Effector memory CD8-positive, alpha-beta T cell (primary cell): ENCODE data around the gene PLCD3.
"Not testable (repeated sequence)": the region's sequence is repeated elsewhere in the genome, so short reads cannot be mapped to it uniquely, and the experiment has no call there.

Experiments used
- ATAC-seq: fragments of 150-1000 bp; cut with Tn5 transposase; replicated peaks from 2 replicates; pipeline ENCODE4 v1.10.0; 2021; ENCODE audit warnings: mild to moderate bottlenecking, moderate library complexity
- DNase-seq, 3 experiments: peaks; one replicate each; pipeline ENCODE4 v3.0.0; 2021
- H3K27ac Mint-ChIP-seq, 2 donors: one replicate each; pipeline ENCODE4 v1.8.0; 2022; ENCODE audit warnings: mild to moderate bottlenecking in 2 of 2, mixed read lengths in 2 of 2, moderate library complexity in 2 of 2
- H3K27me3 Mint-ChIP-seq, 2 donors: one replicate each; pipeline ENCODE4 v1.8.0; 2022; ENCODE audit warnings: mixed read lengths in 2 of 2
- H3K36me3 Mint-ChIP-seq: one replicate; pipeline ENCODE4 v1.8.0; 2022; ENCODE audit warnings: mild to moderate bottlenecking, moderate library complexity, mixed read lengths; ENCODE audit not compliant: insufficient read depth
- H3K4me1 Mint-ChIP-seq, 2 donors: one replicate each; pipeline ENCODE4 v1.8.0; 2022; ENCODE audit warnings: low read depth in 2 of 2, mixed read lengths in 2 of 2
- H3K4me3 Mint-ChIP-seq, 2 donors: one replicate each; pipeline ENCODE4 v1.8.0; 2022; ENCODE audit warnings: mild to moderate bottlenecking in 2 of 2, mixed read lengths in 2 of 2, moderate library complexity in 2 of 2
- H3K9me3 Mint-ChIP-seq, 2 donors: one replicate each; pipeline ENCODE4 v1.8.0; 2022; ENCODE audit warnings: mixed read lengths in 2 of 2

PLCD3 gene

GRCh38 chr17:45127207-45127547, 5.1 kb downstream of the PLCD3 start:
- DNase-seq, result no peak
- Mint-ChIP-seq H3K36me3 (peaks cover 6% of the 10 kb centered on the region), H3K9me3 (no peaks in the 10 kb centered on the region), H3K4me3 (no peak overlapping the region), H3K27me3 (peaks cover 0 to 12% of the 10 kb centered on the region in 2 donors), H3K4me1 (peaks cover 6% of the 10 kb centered on the region in 2 donors), H3K27ac (peak overlapping the region in 1 of 2 donors; percentile 68)
- ATAC-seq, result no peak

GRCh38 chr17:45125509-45125908, 6.8 kb downstream of the PLCD3 start:
- Mint-ChIP-seq H3K4me3 (no peak overlapping the region), H3K27me3 (peaks cover 0 to 9% of the 10 kb centered on the region in 2 donors), H3K27ac (no peak overlapping the region), H3K4me1 (peaks cover 0 to 6% of the 10 kb centered on the region in 2 donors), H3K9me3 (no peaks in the 10 kb centered on the region), H3K36me3 (no peaks in the 10 kb centered on the region)
- ATAC-seq (no peak), DNase-seq (no peak)

- ATAC-seq, result not testable (repeated sequence)
Measured at GRCh38 chr17:45124797-45125122, 7.6 kb downstream of the PLCD3 start.

GRCh38 chr17:45123930-45124796, 8.2 kb downstream of the PLCD3 start:
- Mint-ChIP-seq H3K27me3 (peaks cover 0 to 8% of the 10 kb centered on the region in 2 donors), H3K27ac (no peak overlapping the region), H3K9me3 (no peaks in the 10 kb centered on the region), H3K36me3 (no peaks in the 10 kb centered on the region), H3K4me1 (peaks cover 0 to 6% of the 10 kb centered on the region in 2 donors), H3K4me3 (no peak overlapping the region)
- DNase-seq (no peak), ATAC-seq (peak; percentile 71)

More at GRCh38 chr17:45124797-45125122, 7.6 kb downstream of the PLCD3 start:
- not testable (repeated sequence) for DNase-seq, H3K4me1 Mint-ChIP-seq, H3K27ac Mint-ChIP-seq, H3K27me3 Mint-ChIP-seq, H3K9me3 Mint-ChIP-seq, H3K4me3 Mint-ChIP-seq, H3K36me3 Mint-ChIP-seq

GRCh38 chr17:45123076-45123770, 9.1 kb downstream of the PLCD3 start:
- H3K27ac Mint-ChIP-seq, result peak overlapping the region in 1 of 2 donors; percentile 54
- ATAC-seq (no peak), DNase-seq (no peak)
- no peaks in the 10 kb centered on the region for H3K36me3 Mint-ChIP-seq
- H3K27me3 Mint-ChIP-seq, result peaks cover 0 to 8% of the 10 kb centered on the region in 2 donors
- H3K4me1 Mint-ChIP-seq, result peaks cover 0 to 6% of the 10 kb centered on the region in 2 donors
- no peak overlapping the region for H3K4me3 Mint-ChIP-seq
- H3K9me3 Mint-ChIP-seq, result no peaks in the 10 kb centered on the region

- Mint-ChIP-seq H3K27me3 (peaks cover 0 to 13% of the 10 kb centered on the region in 2 donors), H3K4me1 (peaks cover 0 to 6% of the 10 kb centered on the region in 2 donors), H3K9me3 (no peaks in the 10 kb centered on the region), H3K27ac (no peak overlapping the region), H3K4me3 (no peak overlapping the region), H3K36me3 (peaks cover 3% of the 10 kb centered on the region)
- ATAC-seq (no peak), DNase-seq (no peak)
Measured at GRCh38 chr17:45121055-45121454, 11.3 kb downstream of the PLCD3 start.

DNA sequence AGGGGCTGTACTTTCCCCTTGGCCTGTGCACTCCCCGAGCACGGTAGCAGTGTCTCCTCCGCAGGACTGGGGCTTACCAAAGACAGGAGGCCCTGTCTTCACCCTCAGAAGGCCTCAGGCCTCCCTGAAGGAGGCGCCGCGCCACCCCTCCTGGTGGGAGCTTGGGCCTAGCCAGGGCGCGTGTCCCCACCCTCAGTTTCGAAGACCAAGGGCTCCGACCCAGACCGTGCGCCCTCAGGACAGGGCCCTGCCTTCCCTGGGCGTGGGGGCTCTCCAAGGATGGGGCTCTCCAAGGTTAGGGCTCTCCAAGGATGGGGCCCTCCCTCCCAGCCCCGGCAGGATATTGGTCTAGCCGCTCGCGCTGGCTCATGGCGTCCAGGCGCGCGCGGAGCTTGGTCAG, 11.8 kb downstream of the PLCD3 start:
- ATAC-seq (no peak), DNase-seq (no peak)
- Mint-ChIP-seq H3K27ac (no peak overlapping the region), H3K4me3 (no peak overlapping the region), H3K9me3 (no peaks in the 10 kb centered on the region), H3K36me3 (peaks cover 3% of the 10 kb centered on the region), H3K27me3 (peaks cover 0 to 18% of the 10 kb centered on the region in 2 donors), H3K4me1 (peaks cover 0 to 6% of the 10 kb centered on the region in 2 donors)

DNA sequence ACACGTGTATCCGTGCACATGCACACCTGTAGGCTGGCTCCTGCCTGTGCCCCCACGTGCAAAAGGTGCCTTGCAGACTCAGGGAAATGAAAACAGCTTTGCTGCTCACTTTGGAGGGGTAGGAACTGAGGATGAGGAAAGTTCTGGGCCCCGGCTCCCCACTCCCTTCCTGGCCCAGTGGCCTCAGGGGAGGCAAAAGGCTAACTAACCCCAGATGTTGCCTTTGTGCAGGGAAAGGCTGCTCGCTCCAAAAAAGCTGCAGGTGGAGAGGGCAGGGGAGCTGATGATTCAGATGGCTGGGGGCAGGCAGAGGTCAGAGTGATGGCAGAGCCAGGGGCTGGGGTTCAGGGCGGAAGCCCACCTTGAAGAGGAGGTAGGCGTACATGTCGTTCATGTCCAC, 12.4 kb downstream of the PLCD3 start:
- DNase-seq (no peak), ATAC-seq (no peak)
- Mint-ChIP-seq H3K4me3 (no peak overlapping the region), H3K27ac (no peak overlapping the region), H3K9me3 (no peaks in the 10 kb centered on the region), H3K36me3 (peaks cover 3% of the 10 kb centered on the region), H3K4me1 (peaks cover 0 to 6% of the 10 kb centered on the region in 2 donors), H3K27me3 (peaks cover 0 to 18% of the 10 kb centered on the region in 2 donors)

DNA sequence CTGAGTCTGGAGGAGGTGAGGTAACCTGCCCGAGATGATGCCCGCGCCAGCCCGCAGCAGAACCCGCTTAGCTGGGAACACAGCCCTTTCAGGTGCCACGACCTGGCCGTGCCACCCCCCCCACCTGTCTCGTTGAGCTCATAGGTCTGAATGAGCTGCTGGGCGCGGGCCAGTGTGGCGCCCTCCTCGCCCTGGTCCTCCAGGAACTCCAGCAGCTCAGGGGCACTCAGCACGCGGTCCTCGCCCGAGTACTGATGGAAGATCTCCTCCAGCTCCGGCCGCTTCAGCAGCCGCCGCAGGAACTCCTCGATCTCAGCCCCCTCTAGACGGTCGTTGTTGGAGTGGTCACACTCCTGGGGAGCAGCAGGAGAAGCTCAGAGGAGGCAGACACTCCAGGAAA, 13.6 kb downstream of the PLCD3 start:
- H3K27ac Mint-ChIP-seq, result no peak overlapping the region
- ATAC-seq, result no peak
- H3K4me3 Mint-ChIP-seq, result no peak overlapping the region
- H3K9me3 Mint-ChIP-seq, result no peaks in the 10 kb centered on the region
- H3K4me1 Mint-ChIP-seq, result no peaks in the 10 kb centered on the region
- H3K27me3 Mint-ChIP-seq, result peaks cover 0 to 18% of the 10 kb centered on the region in 2 donors
- no peak for DNase-seq
- H3K36me3 Mint-ChIP-seq, result peaks cover 3% of the 10 kb centered on the region

DNA sequence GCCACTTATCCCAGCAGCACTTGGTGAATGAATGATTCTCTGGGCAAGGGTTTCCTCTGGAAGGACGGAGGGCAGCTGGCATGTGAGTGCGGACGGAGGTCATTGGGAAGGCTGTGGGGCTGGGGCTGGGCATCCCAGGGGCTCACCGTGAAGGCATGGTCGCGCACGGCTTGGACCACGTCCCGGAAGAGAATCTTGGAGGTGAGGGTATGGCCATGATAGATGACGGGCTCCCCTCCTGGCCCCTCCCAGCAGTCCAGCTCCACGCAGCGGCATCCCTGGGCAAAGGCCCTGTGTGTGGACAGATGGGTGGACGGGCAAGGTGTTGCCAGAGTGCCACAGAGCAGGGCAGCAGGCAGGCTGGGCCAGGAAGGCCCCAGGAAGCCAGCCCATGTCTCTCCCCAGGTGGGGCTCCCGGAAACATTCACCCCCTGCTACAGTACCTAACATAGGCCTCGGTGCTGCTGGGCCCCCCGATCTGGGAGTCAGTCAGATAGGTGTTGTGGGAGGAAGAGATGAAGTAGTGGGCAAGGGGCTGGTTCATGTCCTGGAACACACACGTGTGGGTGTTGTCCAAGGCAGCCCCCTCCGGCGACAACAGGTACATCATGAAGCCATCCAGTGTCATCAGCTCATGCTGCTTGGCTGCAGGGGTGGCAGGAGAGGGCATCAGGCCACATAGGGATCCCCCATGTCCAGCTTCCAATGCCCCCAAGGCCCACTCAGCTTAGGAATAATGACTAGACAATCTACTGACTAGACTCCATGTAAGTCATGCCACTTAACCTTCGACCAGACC, 14.3 kb downstream of the PLCD3 start:
- Mint-ChIP-seq H3K9me3 (no peaks in the 10 kb centered on the region), H3K4me3 (no peak overlapping the region), H3K27me3 (peaks cover 0 to 18% of the 10 kb centered on the region in 2 donors), H3K4me1 (no peaks in the 10 kb centered on the region), H3K27ac (no peak overlapping the region), H3K36me3 (peaks cover 3% of the 10 kb centered on the region)
- no peak for DNase-seq
- no peak for ATAC-seq

DNA sequence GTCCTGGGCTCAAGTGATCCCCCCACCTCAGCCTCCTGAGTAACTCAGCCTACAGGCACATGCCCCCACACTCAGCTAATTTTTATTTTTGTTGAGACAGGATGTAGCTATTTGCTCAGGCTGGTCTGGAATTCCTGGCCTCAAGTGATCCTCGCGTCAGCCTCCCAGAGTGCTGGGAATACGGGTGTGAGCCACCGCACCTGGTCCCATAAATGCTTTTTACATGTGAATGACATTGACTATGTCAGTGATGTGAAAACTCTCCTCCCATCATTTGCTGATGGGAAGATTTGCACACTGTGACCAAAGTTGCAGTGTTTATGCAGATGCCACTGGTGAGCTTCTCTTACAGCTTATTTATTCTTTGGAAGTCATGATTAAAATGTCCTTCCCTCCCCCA, 15.0 kb downstream of the PLCD3 start:
- ATAC-seq, result no peak
- no peak overlapping the region for H3K4me3 Mint-ChIP-seq
- no peak for DNase-seq
- no peak overlapping the region for H3K27ac Mint-ChIP-seq
- H3K27me3 Mint-ChIP-seq, result peaks cover 0 to 18% of the 10 kb centered on the region in 2 donors
- H3K36me3 Mint-ChIP-seq, result peaks cover 3% of the 10 kb centered on the region
- no peaks in the 10 kb centered on the region for H3K4me1 Mint-ChIP-seq
- no peaks in the 10 kb centered on the region for H3K9me3 Mint-ChIP-seq

DNA sequence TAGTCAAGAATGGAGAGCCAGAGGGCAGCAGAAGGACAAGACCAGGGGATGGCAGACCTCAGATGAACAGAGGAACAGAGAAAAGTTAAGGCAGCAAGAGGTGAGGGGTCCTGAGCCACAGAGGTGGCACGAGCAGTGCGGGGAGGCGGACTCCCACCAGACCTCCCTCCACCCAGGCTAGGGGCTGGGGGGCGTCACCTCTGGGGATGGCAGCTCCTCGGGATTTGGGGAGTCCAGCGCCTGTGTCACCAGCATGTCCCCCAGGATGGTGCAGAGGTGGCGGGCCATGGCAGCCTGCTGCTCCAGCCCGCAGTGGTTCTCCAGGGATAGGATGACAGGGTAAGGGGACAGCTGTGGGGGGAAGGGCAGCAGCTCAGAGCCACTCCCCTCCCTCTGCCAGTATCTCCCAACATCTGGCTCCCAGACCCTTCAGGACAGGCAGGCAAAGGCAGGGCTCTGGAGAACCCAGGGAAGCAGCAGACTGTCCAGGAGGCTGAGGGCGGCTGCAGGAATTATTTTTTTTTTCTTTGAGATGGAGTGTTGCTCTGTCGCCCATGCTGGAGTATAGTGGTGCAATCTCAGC, 15.8 kb downstream of the PLCD3 start:
- no peak for ATAC-seq
- H3K27ac Mint-ChIP-seq, result peak overlapping the region; percentile 39 to 57
- no peaks in the 10 kb centered on the region for H3K9me3 Mint-ChIP-seq
- no peak for DNase-seq
- H3K4me1 Mint-ChIP-seq, result no peaks in the 10 kb centered on the region
- H3K4me3 Mint-ChIP-seq, result no peak overlapping the region
- peaks cover 3% of the 10 kb centered on the region for H3K36me3 Mint-ChIP-seq
- peaks cover 0 to 14% of the 10 kb centered on the region in 2 donors for H3K27me3 Mint-ChIP-seq

DNA sequence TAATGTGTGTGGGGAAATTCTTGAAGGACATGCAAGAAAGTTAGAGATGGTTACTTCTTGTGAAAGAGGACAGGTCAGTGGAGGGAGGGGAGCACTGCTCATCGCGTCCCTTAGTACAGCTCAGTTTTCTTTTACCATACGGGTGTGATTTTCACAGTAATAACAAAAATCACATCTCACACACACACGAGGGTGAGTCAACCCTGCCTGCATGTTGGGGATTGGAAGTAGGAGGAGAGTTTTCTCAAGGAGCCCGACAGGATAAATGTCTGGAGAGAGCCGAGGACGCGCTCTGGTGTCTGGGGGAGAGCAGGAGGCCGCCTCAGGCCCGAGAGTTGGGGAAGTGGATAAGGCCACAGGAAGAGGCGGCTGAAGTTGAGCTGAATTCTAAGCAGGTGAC, 16.4 kb downstream of the PLCD3 start:
- no peak overlapping the region for H3K4me3 Mint-ChIP-seq
- ATAC-seq, result no peak
- H3K36me3 Mint-ChIP-seq, result peaks cover 3% of the 10 kb centered on the region
- no peaks in the 10 kb centered on the region for H3K9me3 Mint-ChIP-seq
- peaks cover 0 to 9% of the 10 kb centered on the region in 2 donors for H3K27me3 Mint-ChIP-seq
- peak overlapping the region in 1 of 2 donors; percentile 39 for H3K27ac Mint-ChIP-seq
- no peaks in the 10 kb centered on the region for H3K4me1 Mint-ChIP-seq
- DNase-seq, result no peak
